IMR-90 (cell line): Measurements from ENCODE around the gene KIF6.

Experiments used
- POLR2A ChIP-seq: IDR thresholded peaks from 2 replicates; pipeline ENCODE4 v1.6.1; 2012; ENCODE audit warnings: mild to moderate bottlenecking, low read depth, low read length
- RAD21 ChIP-seq: IDR thresholded peaks from 2 replicates; pipeline ENCODE4 v1.6.1; 2012; ENCODE audit warnings: low read length, improper control_type of control experiment
- TF ChIP-seq, protein P1 (sequence below): conservative IDR thresholded peaks from 2 replicates; pipeline ENCODE4 v1.5.1; 2012; ENCODE audit warnings: mild to moderate bottlenecking, low read depth, low read length, improper control_type of control experiment

DNA sequence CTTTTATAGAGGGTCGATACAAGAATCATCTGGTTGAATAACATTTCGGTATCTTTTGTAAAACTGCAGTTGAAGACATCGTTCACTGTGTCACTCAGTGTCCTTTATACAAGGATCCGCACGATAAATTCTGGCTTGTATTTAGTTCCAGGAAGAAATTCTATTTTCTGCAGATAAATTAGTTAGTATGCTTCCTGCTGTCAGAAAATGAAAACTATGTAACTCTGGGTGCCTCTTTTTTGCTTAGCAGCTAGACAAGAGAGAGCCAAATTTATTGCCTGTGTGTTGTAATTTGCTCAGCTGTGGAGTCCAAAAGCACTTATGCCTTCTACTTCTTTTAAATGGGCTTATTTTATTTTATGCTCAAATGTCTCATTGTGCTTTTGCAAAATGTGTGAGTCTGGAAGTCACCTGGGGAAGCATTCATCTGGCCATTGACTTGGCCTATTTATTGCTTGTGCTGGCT lies 346.2 kb downstream of the KIF6 start:
- TF ChIP-seq, protein P1, sequence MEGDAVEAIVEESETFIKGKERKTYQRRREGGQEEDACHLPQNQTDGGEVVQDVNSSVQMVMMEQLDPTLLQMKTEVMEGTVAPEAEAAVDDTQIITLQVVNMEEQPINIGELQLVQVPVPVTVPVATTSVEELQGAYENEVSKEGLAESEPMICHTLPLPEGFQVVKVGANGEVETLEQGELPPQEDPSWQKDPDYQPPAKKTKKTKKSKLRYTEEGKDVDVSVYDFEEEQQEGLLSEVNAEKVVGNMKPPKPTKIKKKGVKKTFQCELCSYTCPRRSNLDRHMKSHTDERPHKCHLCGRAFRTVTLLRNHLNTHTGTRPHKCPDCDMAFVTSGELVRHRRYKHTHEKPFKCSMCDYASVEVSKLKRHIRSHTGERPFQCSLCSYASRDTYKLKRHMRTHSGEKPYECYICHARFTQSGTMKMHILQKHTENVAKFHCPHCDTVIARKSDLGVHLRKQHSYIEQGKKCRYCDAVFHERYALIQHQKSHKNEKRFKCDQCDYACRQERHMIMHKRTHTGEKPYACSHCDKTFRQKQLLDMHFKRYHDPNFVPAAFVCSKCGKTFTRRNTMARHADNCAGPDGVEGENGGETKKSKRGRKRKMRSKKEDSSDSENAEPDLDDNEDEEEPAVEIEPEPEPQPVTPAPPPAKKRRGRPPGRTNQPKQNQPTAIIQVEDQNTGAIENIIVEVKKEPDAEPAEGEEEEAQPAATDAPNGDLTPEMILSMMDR: no peak
- TF ChIP-seq POLR2A: no peak
- no peak for TF ChIP-seq RAD21
